Midbrain (tissue), 1 donor: ENCODE data around the gene PGAM1.
A peak's percentile ranks its signal among the peaks of the same experiment; 100 is the strongest.
"Not testable (repeated sequence)": the region's sequence is repeated elsewhere in the genome, so short reads cannot be mapped to it uniquely, and the experiment has no call there.

Source experiments
- DNase-seq: peaks from one replicate; lab custom pipeline; 2025; lab: John Stamatoyannopoulos, UW

PGAM1 gene

GRCh38 chr10:97459111-97459510, 33.1 kb downstream of the PGAM1 start:
- DNase-seq, result no peak

DNA sequence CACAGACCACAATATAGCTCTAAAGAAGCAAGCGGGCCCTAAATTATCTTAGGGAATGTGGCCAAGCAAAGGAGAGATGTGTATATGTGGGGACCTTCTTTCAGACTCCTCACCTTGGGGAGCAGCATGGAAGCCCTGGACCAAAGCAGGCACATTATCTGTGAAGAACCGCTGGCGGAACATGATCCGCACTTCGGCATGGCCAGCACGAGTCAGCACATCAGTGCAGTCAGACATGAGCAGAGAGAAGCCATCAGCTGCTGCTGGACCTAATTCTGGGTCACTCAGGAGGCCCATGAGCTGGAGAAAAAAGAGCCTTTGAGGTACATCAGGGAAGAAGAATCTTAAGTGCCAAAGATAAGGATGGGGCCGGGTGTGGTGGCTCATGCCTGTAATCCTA, 33.9 kb downstream of the PGAM1 start:
- no peak for DNase-seq

- DNase-seq, result no peak
These were observed 36.3 kb downstream of the PGAM1 start for GRCh38 chr10:97462309-97462708.

GRCh38 chr10:97463363-97464132, 37.6 kb downstream of the PGAM1 start:
- DNase-seq, result peak; percentile 55

DNA sequence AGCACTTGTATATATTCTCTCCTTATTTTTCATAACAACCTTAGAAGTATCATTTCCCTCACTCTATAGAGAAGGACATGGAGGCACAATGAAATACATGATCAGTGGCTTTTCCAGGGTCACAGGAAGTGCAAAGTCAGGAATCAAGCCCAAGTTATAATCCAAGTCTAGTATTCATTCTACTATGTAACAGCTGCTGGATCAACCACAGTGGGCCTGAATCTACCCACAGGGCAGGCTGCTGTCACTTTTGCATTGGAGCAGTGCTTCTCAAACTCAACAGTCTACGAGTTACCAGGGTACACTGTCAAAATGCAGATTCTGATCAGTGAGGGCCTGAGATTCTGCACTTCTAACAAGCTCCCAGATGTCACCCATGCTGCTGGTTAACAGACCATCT, 38.2 kb downstream of the PGAM1 start:
- DNase-seq, result no peak

DNA sequence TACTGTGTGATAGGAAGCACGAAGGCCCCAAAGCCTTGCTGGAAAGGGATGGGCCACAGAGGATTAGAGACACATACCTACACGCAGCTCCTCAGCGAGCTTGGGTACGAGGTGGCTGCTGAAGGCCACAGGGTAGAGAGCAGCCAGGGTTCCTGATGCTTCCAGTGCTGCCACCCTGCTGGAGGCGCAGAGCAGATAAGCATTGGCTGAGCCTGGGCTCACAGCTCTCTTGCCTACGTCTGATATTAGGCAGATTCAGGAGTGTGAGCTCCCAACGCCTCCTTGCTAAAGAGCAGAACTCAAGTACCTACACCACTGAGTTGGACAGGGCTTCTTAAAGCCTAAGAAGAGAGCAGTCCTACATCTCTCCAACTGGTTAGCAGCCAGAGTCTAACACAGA, 40.0 kb downstream of the PGAM1 start:
- DNase-seq, result no peak

- no peak for DNase-seq
These were observed 40.8 kb downstream of the PGAM1 start for GRCh38 chr10:97466755-97467154.

- no peak for DNase-seq
These were observed 42.2 kb downstream of the PGAM1 start for GRCh38 chr10:97468162-97468561.

- DNase-seq, result not testable (repeated sequence)
These were observed 42.8 kb downstream of the PGAM1 start for GRCh38 chr10:97468781-97469180.

- DNase-seq, result no peak
These were observed 48.9 kb downstream of the PGAM1 start for GRCh38 chr10:97474918-97475317.

- peak; percentile 5 for DNase-seq
These were observed 50.1 kb downstream of the PGAM1 start for GRCh38 chr10:97475936-97476594.

DNA sequence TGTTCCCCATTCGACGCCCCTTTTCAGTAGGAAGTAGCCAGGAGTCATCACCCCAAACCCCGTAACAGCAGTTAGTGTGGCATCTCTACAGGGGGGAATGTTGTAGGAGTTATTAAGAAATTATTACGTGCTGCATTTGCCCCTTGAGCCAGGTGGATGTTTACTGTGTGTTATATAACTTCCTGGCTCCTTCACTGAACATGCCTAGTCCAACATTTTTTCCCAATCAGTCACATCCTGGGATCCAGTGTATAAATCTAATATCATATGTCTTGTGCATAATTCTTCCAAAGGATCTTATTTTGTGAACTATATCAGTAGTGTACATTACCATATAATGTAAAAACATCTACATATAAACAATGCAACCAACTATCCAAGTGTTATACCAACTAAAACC, 53.4 kb downstream of the PGAM1 start:
- not testable (repeated sequence) for DNase-seq

DNA sequence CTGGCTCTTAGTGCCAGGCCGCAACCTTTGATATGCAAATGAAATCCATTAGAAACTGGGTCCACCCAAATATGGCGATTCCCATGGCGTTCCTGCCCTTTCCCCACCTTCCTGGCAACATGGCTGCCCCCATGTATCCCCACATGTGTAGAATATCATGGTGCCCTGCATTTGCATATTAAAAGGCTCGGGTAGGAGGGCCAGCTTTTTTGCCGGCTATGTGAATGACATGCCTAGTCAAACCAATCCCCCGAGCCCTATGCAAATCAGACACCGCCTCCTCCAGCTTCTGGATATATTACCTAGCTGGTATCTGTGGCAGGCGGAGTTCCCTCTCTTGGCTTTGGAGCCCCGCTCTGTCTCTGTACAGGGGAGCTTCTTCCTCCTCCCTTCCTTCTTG, 53.9 kb downstream of the PGAM1 start:
- DNase-seq, result no peak

- DNase-seq, result no peak
These were observed 55.1 kb downstream of the PGAM1 start for GRCh38 chr10:97481071-97481470.

DNA sequence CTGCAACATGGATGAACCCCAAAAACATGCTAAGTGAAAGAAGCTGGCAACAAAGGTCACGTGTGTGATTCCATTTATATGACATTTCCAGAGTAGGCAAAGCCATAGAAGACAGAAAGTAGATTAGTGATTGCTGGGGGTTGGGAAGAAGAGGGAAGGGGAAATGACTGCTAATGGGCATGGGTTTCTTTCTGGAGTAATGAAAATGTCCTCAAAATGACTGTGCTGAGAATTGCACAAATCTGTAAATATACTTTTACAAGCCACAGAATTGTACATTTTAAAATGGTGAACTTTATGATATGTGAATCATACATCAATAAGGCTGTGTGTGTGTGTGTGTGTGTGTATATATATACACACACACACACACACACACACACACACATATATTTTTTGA, 56.4 kb downstream of the PGAM1 start:
- no peak for DNase-seq
